Adipose tissue (tissue), 3 donors: ENCODE data around the gene PROX2. TPM values are rescaled to one million over a fixed set of nuclear protein-coding genes. Genes with fewer than 3 reads are reported as not detected.

Source experiments
- H3K27ac ChIP-seq: one replicate; pipeline ENCODE4 v1.5.1; 2013; ENCODE audit warnings: low read depth, low read length
- WGBS, 3 donors: extraction: QIAGEN DNeasy Blood & Tissue Kit; methylation state at CpG; one replicate each; pipeline ENCODE4 v1.1.7; 2013; 5-methylcytosine and 5-hydroxymethylcytosine counted together
- polyA plus RNA-seq, 3 donors: library from polyadenylated mRNA; stranded (reverse); fragments of 200-250 nt; gene quantifications; one replicate each; pipeline ENCODE4 v1.2.3, GENCODE V29; 2013
- donor health status: healthy with polysubstance abuse.
- donor health status: Bipolar disorder and iron deficiency.
- donor health status: healthy.

The PROX2 gene
- polyA plus RNA-seq, 3 donors: not detected

DNA sequence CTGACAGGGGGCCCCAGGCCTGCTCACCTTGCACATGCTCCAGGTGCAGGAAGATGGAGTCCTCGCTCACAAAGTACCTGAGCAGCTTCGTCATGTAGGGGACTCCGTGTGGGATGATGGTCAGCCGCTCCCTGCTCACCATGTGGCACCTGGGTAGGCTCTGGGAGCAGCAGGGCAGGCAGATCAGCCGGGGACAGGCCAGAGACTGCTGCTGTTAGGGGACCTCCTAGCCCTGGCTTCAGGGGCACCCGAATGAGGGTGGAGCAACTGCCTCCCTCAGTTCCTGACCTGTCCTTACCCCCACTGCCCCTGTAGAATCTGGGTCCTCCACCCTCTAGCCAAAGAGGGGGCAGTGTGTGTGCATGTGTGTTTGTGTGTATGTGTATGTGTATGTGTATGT is 35.3 kb upstream of the PROX2 start:
- 90 to 96% (median 93%) methylated on average over 6 of the region's 6 CpGs for WGBS, 3 donors
- no peak overlapping the region for H3K27ac ChIP-seq

DNA sequence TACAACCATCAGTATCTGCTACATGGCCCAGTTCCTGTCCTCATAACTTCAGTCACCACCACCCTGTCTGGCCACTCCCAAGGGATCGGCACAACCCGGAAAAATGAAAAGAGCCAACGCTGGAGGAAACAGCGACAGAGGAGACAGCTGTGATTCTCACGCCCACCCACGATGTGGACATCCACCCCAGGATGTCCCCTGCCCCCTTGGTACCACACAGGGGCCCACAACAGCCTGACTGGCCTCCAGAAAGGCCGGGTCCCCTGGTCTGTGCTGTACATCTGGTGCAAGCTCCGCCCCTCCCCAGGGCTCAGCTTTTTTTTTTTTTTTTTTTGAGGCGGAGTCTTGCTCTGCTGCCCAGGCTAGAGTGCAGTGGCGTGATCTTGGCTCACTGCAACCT is 34.6 kb upstream of the PROX2 start:
- 61 to 77% (median 75%) methylated on average over 8 to 10 of the region's 10 CpGs for WGBS, 3 donors
- H3K27ac ChIP-seq: no peak overlapping the region

DNA sequence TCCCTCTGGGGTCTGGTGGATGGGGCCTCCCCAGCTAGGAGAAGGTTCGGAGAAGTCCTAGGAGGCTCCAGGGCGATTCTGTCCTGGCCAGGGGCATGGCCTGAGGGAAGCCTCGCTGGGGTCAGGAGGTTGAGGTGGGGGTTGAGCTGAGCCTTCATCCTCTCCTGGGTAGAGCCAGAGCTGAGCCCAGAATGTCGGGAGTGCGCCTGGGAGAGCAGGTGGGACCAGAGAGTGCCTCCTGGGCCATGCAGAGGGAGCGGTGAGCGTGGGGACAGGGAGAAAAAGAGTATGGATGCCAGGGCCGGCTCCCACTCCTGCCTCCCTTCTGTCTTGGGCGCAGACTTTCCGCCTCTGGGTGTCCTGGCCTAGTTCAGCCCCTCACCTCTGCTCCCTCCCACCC is 34.0 kb upstream of the PROX2 start:
- no peak overlapping the region for H3K27ac ChIP-seq
- WGBS, 3 donors: 87 to 95% (median 93%) methylated on average over 10 of the region's 10 CpGs

DNA sequence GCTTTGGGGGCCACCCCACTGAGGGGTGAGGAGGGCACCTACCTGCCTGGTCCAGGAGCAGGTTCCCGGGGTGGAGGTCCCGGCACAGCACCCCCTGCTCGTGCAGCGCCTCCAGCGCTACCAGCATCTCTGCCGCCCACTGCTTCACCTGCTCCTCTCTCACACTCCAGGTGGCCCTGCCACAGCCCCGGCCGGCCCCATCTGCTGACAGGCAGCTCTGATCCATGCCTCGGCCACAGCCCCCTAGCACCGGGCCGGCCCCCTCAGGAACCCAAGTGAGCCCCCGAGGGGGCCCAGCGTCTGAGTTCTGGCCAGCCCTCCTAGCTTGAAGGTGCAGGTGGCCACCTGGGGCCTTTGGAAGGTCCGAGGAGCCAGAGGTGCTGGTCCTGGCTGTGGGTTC is 33.6 kb upstream of the PROX2 start:
- WGBS, 3 donors: 76 to 92% (median 91%) methylated on average over 14 of the region's 14 CpGs

DNA sequence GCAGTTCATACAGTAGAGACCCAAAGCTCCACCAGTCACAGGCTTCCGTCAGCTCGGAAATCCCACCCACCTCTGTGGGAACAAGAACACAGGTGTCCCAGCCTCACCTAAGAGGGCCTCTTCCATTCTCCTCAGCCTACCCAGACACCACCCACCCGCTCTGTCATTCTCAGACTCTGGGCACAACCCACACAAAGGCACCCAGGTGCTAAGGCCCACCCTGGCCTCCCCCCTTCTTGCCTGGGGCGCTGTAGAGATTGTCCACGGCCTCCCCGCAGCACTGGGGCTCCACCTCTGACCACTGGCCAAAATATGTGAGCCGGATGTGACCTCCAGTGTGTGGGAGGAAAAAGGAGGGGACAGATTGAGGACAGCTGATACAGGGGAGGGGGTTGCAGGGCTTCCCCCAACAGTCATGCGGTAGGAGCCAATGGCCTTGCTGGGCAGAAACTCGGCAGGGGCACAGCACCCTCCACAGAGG is 33.0 kb upstream of the PROX2 start:
- H3K27ac ChIP-seq: no peak overlapping the region
- WGBS, 3 donors: 69 to 77% (median 75%) methylated on average over 9 of the region's 9 CpGs

More for the DNA sequence above, 33.6 kb upstream of the PROX2 start:
- H3K27ac ChIP-seq: no peak overlapping the region

DNA sequence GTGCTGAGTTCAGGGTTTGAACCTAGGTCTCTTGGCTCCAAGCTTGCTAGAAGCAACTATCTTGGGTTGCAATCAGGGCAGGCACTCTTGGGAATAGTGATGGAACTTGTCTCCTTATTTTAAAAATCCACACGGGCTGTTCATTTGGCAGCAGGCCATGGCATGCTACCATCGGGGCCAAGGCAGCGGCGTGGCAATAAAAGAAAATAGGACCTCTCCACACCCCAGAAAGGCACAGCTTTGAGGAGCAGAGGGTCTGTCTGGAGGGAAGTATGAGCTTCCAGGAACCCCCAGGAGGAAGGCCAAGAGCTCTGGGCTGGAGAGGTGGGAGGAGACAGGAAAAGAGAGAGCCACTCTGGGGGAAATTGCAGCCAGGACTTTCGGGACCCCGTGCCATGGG is 31.8 kb upstream of the PROX2 start:
- H3K27ac ChIP-seq: no peak overlapping the region
- WGBS, 3 donors: 34 to 54% (median 42%) methylated on average over 6 of the region's 6 CpGs

DNA sequence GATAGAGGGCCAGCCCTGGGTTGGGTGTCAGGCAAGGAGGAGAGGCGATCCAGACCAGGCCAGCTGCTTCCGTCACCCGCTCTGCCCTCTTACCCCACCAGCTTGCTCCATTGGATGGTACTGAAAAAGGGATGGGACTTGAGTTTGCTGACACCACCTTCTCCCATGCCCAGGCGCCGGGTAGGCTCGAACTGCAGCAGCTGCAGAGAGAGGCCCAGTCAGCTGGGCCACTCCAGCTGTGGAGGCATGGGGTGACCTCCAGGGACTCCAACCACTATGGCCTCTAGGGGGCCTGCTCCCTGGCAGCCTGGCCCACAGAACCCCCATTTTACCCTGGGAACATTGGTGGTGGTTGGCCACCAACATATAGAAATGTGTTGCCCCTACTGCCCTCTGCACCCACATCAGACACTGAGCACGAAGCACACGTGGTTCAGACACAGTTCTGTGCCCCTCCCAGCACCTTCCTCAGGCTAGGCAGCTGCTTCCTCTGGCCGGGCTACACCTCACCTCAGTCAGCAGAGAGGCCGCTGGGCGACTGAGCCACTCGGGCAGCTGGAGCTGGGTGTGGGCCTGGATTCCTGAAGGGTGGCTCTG is 31.1 kb upstream of the PROX2 start:
- no peak overlapping the region for H3K27ac ChIP-seq
- 71 to 84% (median 74%) methylated on average over 12 of the region's 12 CpGs for WGBS, 3 donors

DNA sequence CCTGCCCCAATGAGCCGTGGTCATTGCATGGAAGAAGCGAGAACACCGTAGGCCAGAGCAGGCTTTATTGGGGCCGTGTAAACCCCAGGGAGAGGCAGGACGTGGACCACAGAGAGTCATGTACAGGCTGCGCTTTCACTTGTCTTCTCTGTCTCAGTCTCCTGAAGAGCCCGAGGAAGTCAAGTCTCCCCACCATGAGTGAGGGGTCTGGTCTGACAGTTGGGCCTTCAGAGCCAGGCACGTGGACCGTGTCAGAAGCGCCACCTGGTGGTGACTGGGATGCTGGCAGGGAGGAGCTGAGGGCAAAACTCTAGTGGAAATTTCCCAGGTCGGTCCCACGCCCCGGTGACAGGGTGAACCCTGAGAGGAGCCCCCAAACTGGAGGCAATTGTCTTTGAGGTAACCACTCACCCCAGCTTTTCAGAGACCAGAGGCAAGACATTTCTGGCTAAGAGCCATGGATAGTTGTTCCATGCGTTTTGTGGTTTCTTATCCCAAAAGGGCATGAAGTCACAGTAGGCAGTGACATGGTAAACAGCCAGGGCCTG is 29.7 kb upstream of the PROX2 start:
- no peak overlapping the region for H3K27ac ChIP-seq
- WGBS, 3 donors: 38 to 46% (median 45%) methylated on average over 14 of the region's 14 CpGs

DNA sequence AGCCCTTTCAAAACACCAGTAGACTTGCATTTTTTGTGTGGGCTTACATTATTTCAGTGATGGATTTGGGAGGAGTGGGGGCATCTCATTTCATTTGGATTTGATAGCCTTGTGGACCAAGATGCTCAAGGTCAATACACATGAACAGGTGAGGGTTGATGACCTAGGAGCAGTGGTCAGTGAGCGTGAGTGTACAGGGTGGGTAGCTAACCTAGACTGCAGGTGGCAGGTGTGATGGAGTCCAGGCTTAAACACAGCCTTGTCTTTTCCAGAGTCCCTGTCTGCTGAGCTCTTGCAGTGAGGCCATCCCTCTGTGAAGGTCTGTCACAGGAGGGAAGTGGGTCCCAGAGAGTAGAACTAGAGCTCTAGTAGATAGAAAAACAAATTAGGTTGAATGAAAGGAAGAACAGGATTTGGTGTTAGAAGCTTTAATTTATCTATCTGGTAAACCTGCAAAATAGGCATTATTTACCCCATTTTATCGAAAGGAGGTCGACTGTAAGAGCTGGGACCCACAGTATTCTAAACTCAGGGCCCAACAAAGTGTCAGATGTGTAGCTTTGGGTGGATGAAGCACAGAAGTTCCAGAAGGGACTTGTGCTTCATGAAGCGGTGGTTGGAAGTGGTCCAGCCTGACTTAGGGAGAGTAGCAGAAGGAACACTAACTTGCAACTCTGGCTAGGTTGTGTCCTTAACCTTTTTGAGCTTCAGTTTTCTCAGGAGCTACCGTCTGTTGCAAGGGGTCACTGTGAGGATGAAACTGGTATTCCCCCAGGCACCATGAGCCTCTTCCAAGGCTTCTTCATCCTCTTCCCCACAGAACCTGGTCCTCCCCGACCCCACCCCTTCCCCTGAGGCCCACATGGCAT is 28.9 kb upstream of the PROX2 start:
- 77 to 84% (median 80%) methylated on average over 6 of the region's 6 CpGs for WGBS, 3 donors

DNA sequence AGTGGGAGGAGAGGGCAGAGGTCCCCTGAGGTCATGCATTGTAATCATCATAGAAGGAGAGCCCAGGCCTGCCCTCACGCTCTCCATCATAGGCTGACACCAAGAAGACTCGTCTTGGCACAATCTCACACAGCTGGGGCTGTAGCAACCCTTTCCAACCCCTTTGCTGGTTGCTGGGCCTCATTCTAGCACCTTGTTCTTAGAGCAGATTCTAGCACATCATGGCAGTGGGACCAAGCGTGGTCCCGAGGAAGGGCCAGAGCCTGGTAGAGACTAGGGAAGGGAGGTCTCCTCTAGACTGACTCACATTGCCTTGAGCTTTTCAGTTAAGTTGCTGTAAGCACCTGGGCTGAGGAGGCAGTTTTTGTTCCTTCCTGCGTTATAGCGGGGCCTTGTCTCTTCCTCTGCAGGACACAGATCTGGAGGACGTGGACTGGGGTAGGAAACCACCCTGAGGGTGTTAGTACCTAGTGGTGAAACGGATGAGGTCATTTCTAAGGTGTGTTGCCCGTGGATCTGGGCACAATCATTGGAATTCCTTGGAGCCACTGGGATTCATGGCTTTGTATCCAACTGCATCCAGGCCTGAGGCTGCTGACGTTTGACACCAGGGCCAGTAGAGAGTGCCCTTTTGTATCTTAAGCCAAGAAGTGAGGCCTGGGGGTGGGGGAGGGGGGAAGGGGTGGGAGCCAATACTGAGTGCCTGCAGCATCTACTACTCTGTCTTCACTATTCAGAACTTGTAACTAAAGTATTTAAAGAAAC is 27.2 kb upstream of the PROX2 start:
- no peak overlapping the region for H3K27ac ChIP-seq
- 76 to 79% (median 78%) methylated on average over 10 of the region's 10 CpGs for WGBS, 3 donors

More for the DNA sequence above, 28.9 kb upstream of the PROX2 start:
- no peak overlapping the region for H3K27ac ChIP-seq

DNA sequence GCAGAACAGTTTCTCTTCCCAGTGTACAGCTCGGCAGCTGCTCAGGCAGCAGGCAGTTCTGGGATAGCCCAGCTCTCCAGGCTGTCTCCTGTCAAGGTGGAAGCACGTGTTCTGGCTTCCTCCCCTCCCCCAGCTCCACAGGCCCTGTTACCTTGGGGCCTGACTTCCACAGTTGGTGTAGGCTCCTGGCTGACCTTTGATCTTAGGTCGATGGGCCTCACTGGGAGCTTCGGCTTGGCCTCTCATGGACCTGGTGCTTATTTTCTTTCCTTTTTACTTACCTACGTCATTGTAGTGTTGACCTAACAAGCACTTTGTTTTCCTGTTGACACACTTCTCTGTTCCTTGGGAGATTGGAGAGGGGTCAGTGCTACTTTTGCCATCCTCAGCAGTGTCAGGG is 22.7 kb upstream of the PROX2 start:
- H3K27ac ChIP-seq: no peak overlapping the region
- 33 to 89% (median 88%) methylated on average over 5 of the region's 5 CpGs for WGBS, 3 donors

DNA sequence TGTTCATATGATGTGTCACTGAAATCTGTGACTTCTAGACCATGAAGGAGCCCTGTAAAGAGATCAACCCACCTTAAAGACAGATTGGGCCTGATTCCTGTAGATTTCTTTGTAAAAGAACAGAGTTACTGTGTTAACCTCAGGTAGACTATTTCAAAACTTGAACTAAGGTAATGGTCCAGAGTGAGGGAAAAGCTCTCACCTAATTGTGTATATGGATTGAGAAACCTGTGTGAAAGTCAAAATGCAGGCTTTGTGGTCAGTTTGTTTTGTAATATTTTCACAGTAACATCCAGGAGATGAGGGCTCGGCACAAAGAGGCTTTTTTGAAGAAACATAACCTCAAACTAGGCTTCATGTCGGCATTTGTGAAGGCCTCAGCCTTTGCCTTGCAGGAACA is 22.1 kb upstream of the PROX2 start:
- 63 to 87% (median 72%) methylated on average over 2 of the region's 2 CpGs for WGBS, 3 donors
- no peak overlapping the region for H3K27ac ChIP-seq

DNA sequence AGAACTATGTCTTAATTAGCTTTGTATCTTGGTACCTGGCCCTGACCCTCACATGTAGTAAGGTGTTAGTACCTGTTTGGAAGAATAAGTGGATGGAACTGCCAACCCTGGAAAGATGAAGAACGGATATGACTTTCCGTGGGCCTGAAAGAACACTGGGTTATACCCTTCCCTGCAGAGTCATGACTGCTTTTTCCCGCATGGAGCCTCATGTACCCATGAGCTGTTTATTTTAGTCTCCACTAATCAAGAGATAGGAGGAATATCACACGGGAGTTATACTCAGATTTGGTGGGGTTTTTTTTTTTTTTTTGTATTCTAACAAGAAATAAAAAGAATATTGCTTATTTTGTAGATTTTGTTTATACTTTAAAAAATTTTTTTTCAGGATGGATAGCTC is 21.7 kb upstream of the PROX2 start:
- no peak overlapping the region for H3K27ac ChIP-seq
- WGBS, 3 donors: 67 to 92% (median 88%) methylated on average over 4 of the region's 4 CpGs

DNA sequence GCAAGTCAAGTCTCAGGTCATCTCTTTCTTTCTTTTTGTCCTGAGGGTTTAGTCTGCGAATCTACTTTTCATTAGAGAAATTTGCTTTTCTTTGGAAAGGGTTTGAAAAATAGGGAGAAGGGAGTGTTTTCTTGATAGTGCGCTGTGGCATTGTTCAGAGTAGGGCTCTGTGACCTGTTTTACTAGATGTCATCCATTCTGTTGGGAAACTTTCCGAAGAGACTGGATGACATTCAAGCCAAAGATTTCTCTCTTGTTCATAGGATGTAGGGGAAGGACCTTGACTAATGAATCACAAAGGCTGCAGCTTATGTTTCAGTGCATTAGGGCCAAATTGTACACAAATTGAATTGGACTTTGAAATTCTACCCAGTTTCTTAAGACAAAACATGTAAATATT is 20.5 kb upstream of the PROX2 start:
- H3K27ac ChIP-seq: no peak overlapping the region
- 93 to 96% (median 95%) methylated on average over 3 of the region's 3 CpGs for WGBS, 3 donors

DNA sequence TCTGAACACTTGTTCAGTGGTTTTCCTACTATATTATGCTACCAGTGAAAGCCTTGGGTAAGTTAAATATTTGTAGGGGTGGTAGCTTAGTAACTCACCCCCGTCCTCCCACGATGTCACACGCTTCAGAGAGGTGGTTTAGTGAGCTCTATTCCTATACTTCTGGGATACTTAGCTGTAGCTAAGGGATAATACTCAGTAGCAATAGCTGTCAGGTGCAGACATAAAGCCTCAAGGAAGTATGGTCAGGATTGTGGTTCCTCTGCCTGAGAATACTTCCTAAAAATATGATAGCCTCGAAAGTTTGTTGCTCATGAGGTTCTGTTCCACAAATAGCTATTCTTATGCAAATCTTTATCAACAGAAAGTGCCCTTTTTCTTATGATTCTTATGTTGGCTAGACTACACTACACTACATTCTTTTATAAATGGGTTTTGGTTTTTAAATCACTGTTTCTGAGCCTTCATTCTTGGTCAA is 17.7 kb upstream of the PROX2 start:
- no peak overlapping the region for H3K27ac ChIP-seq
- 46 to 72% (median 60%) methylated on average over 4 of the region's 4 CpGs for WGBS, 3 donors

DNA sequence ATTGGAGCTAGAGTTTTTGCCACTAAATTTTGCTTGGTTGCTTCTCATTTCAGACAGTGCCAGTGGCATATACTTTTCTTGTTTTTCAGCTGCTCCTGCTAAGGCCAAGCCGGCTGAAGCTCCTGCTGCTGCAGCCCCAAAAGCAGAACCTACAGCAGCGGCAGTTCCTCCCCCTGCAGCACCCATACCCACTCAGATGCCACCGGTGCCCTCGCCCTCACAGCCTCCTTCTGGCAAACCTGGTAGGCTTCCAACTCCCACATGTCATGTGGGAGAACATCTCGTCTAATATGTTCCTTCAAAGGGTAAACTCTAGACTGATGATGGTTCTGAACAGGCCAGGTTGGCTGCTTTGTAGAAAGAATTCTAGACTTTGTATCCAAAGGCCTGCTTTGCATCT is 16.8 kb upstream of the PROX2 start:
- 56 to 66% (median 64%) methylated on average over 5 of the region's 5 CpGs for WGBS, 3 donors
- no peak overlapping the region for H3K27ac ChIP-seq

DNA sequence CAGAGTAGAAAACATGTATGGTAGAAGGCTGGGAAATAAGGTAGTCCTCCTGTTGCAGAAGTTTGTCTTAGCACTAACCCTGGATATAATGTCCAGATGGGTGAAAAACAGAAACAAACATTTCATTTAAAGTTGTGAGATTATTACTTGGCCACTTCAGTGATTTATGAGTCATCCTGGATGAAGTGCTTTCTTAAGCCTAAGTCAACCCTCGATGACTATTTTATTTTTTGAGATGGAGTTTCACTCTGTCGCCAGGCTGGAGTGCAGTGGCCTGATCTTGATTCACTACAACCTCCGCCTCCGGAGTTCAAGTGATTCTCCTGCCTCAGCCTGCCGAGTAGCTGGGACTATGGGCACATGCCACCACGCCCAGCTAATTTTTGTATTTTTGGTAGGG is 15.9 kb upstream of the PROX2 start:
- no peak overlapping the region for H3K27ac ChIP-seq

DNA sequence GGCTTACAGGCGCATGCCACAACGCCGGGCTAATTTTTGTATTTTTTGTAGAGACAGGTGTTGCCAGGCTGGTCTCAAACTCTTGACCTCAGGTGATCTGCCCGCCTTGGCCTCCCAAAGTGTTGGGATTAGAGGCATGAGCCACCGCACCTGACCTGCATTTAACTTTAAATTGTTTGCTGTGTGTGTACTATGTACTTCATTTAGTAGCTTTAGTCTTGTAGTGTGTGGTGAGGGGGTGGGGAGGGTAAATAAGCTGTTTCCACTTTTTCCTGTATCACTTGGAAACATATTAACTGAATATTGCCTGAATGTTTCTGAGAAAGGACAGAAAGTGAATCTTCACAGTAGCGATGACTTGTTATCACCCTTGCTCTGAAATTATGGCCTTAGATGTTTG is 14.3 kb upstream of the PROX2 start:
- H3K27ac ChIP-seq: no peak overlapping the region
- 96 to 98% (median 96%) methylated on average over 6 of the region's 6 CpGs for WGBS, 3 donors

More for the DNA sequence above, 15.9 kb upstream of the PROX2 start:
- 81 to 91% (median 86%) methylated on average over 6 of the region's 6 CpGs for WGBS, 3 donors
